A673 (cell line): ENCODE results near the gene EIF4ENIF1.

Experiments used
- CTCF ChIP-seq: fragments of 300-800, 200-600 bp; sonication (generic); conservative IDR thresholded peaks from 2 replicates; pipeline ENCODE4 v1.5.1; 2017; ENCODE audit warnings: low read depth, mild to moderate bottlenecking, antibody characterized with exemption, low read length, moderate library complexity, mixed read lengths
- EZH2 ChIP-seq: fragments of 200-600 bp; sonication (generic); IDR thresholded peaks from 2 replicates; pipeline ENCODE4 v1.6.1; 2017; ENCODE audit warnings: borderline replicate concordance, low read depth, mild to moderate bottlenecking, mixed read lengths, antibody characterized with exemption, low read length; ENCODE audit not compliant: poor library complexity, severe bottlenecking

DNA sequence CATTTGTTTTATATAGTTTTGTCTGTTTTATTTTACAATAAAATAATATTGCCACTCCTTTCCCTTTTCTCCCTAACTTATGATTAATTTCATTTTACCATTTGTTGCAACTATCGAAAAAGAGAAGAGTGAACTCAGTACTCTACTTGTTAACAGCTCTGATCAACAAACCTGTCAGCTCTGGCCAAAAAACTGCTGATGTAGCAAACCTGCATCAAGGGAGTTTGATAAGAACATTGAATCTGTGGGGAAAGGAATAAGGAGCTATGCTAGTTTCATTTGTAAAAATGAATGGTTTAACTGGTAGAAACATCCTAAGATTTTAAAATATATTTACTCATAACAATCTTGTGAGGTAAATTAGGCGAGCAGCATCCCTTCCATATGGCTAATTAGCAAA, 42.9 kb downstream of the EIF4ENIF1 start:
- TF ChIP-seq EZH2: no peak
- TF ChIP-seq CTCF: no peak
